Stromal cell of bone marrow (primary cell): ENCODE data around the gene ITSN1.
"Not testable (repeated sequence)": the region's sequence is repeated elsewhere in the genome, so short reads cannot be mapped to it uniquely, and the experiment has no call there.

Experiments
- DNase-seq: peaks from one replicate; pipeline ENCODE4 v3.0.0-alpha.2; 2012; ENCODE audit warnings: low read depth

ITSN1 gene

DNA sequence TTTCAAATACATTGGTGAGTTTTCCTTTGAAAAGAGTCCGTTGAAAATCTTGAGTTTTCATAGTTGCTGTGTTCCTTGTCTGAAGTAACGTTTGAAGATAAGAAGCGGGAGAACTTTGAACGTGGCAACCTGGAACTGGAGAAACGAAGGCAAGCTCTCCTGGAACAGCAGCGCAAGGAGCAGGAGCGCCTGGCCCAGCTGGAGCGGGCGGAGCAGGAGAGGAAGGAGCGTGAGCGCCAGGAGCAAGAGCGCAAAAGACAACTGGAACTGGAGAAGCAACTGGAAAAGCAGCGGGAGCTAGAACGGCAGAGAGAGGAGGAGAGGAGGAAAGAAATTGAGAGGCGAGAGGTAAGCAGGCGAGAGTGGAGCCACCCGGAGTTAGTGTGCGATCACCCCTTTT, 129.7 kb downstream of the ITSN1 start:
- DNase-seq = no peak

- no peak for DNase-seq
These were observed 132.2 kb downstream of the ITSN1 start for GRCh38 chr21:33774551-33774950.

GRCh38 chr21:33775100-33775828, 133.0 kb downstream of the ITSN1 start:
- no peak for DNase-seq

DNA sequence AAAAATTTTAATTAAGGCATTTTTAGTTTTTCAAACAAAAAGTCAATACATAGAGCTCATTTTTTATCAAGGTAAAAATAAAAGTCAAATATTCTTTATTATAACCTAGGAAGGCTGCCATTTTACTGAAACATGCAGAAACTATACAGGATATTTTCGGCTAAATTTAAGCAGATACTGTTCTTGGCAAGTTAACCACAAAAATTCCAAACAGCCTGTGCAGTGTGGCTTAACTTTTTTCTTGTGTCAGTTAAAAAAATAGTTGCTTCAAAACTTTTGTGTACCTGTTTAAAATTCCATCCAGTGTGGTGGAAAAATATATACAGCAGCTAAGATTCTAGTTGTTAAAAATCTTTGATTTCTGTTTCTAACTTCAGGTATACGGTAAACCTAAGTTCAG, 138.3 kb downstream of the ITSN1 start:
- DNase-seq = no peak

GRCh38 chr21:33781121-33781520, 138.8 kb downstream of the ITSN1 start:
- DNase-seq = no peak

GRCh38 chr21:33783187-33783979, 141.1 kb downstream of the ITSN1 start:
- no peak for DNase-seq

- no peak for DNase-seq
These were observed 145.1 kb downstream of the ITSN1 start for GRCh38 chr21:33787431-33787830.

DNA sequence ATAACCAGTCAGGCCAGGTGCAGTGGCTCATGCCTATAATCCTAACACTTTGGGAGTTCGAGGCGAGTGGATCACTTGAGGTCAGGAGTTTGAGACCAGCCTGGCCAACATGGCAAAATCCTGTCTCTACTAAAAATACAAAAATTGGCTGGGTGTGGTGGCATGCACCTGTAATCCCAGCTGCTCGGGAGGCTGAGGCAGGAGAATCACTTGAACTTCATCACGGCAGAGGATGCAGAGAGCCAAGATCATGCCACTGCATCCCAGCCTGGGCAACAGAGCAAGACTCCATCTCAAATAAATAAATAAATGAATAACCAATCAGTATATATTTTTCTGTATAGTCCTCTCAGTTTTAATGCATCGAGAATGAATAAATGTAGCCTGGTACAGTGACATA, 146.1 kb downstream of the ITSN1 start:
- DNase-seq = not testable (repeated sequence)

GRCh38 chr21:33789697-33790096, 147.4 kb downstream of the ITSN1 start:
- no peak for DNase-seq

DNA sequence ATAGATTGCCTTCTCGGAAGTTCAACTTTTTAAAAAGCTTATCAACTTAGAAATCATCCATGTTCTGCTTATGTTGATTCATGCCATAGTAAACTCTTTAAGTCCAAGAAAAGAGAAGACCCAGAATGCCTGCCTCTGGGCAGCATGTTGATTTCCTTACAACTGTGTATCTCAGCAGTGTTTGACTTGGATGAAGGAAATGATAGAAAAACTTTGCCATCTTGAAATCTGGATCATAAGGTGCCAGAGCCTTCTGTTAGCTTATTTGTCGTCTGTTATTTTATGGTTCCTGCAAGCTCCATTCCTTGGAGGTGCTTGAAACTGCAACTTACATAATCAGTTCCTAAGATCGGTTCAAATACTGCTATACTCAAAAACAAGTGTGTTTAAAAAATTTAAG, 148.8 kb downstream of the ITSN1 start:
- no peak for DNase-seq

GRCh38 chr21:33794596-33794995, 152.3 kb downstream of the ITSN1 start:
- no peak for DNase-seq

DNA sequence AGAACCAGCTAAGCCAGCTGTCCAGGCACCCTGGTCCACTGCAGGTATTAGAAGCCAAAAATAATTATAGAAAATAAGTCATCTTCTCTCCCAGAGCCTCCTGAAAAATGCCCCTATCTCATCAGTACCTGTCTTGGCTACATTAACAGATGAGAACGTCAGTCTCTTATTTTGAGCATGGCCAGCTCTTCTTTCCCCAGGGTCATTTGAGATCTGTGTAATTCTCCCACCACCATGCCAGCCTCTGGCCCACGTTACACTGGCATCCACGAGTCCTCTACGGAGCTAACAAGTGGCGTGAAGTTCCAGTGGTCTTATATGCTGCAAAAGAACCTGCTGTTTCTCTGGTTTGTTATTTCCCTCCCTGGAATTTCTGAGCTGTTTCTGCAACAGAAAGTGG, 155.3 kb downstream of the ITSN1 start:
- no peak for DNase-seq

- DNase-seq = no peak
These were observed 157.2 kb downstream of the ITSN1 start for GRCh38 chr21:33799378-33800090.

DNA sequence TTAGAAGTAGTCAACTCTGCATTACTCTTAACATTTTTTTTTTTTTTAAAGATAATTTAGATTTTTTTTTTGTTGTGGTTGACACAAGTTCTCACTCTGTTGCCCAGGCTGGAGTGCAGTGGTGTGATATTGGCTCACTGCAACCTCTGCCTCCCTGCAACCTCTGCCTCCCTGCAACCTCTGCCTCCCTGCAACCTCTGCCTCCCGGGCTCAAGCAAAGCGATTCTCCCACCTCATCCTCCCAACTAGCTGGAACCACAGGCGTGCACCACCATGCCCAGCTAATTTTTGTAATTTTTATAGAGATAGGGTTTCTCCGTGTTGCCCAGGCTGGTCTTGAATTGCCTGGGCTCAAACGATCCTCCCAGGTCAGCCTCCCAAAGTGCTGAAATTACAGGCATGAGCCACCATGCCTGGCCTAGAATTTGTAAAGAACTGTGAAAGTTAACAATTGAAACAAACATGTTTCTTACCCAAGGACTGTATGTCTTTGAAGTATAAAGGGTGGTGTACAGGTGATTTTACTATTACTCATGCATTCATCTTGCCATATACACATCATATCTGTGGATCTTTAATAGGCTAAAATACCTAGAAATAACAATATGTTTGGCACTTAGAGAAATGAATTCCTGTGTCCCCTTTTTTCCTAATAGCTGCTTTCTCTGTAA, 158.6 kb downstream of the ITSN1 start:
- no peak for DNase-seq

- DNase-seq = no peak
These were observed 159.4 kb downstream of the ITSN1 start for GRCh38 chr21:33801424-33802405.

DNA sequence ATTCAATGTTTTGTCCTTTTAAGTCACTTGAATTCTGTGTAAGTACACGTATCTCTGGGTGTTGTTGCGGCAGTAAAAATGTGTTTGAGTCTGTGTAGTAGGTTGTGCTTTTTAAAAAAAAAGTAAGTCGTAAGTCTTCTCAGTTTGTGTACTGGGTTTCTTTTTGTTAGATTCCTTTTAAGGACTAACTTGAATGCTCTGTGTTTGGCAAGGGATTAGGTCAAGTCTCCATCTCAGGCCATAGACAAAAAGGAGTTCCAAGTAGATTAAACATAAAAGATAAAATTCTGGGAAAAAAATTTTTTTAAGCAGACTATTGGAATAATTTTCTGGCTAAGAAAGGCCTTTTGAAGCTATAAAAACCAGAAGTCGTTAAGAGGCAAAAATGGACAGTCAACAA, 160.2 kb downstream of the ITSN1 start:
- DNase-seq = no peak

GRCh38 chr21:33808715-33809367, 166.5 kb downstream of the ITSN1 start:
- DNase-seq = no peak

GRCh38 chr21:33810766-33811165, 168.5 kb downstream of the ITSN1 start:
- DNase-seq = no peak

DNA sequence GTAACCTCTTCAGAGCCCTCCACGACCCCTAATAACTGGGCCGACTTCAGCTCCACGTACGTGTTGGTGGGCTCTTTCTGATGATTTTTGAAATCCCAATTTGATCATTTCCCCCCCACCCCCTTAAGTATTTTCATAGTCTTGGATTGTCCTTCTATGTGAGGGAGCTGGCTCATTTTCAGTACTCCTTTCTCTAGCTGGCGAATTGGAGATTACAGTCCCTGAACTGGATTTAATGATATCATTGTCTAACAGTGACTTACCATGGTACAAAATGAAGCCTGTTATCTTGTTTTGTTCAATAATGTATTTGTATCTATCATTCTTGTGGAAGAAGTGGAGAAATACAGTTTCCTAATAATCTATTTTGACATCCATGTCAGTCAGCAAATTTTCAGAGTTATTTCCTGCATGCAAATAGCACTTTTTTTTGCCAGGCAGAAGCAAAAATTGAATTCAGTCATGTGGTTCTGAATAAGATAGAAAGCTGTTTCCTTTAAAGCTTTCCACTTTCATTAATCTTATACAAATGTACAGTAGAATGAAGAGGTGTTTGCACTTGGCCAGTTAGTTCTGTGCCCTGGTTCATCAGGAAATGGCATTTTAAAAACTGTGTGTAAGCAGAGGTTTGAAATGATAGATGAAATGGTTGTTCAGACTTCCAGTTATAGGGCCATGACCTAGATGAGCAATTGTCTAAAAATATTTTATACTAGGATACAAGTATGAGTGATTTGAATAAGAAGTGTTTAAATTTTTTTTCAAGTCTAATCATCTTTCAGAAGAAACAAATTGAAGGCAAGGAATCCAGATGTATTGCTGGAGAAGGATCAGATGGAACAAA, 169.1 kb downstream of the ITSN1 start:
- no peak for DNase-seq
